ENCODE data around the gene AUNIP.

GRCh38 chr1:25832336-25833037 lies 26.8 kb downstream of the AUNIP start:
- TF ChIP-seq EZH2 (IDR thresholded peaks at IDR 0.05; ENCODE audit: insufficient read depth, poor library complexity, severe bottlenecking) (no peak), EZH2phosphoT487 (IDR thresholded peaks at IDR 0.05; ENCODE audit: insufficient read depth, low read depth) (no peak)

Data from GM23248 (cell line).